Kidney tubule cell (primary cell): ENCODE data around the gene FBXO11.
"Not testable (repeated sequence)": the region's sequence is repeated elsewhere in the genome, so short reads cannot be mapped to it uniquely, and the experiment has no call there.

ENCODE experiments used
- DNase-seq: peaks from one replicate; pipeline ENCODE4 v3.0.0-alpha.2; 2018; ENCODE audit warnings: low spot score

Gene FBXO11

DNA sequence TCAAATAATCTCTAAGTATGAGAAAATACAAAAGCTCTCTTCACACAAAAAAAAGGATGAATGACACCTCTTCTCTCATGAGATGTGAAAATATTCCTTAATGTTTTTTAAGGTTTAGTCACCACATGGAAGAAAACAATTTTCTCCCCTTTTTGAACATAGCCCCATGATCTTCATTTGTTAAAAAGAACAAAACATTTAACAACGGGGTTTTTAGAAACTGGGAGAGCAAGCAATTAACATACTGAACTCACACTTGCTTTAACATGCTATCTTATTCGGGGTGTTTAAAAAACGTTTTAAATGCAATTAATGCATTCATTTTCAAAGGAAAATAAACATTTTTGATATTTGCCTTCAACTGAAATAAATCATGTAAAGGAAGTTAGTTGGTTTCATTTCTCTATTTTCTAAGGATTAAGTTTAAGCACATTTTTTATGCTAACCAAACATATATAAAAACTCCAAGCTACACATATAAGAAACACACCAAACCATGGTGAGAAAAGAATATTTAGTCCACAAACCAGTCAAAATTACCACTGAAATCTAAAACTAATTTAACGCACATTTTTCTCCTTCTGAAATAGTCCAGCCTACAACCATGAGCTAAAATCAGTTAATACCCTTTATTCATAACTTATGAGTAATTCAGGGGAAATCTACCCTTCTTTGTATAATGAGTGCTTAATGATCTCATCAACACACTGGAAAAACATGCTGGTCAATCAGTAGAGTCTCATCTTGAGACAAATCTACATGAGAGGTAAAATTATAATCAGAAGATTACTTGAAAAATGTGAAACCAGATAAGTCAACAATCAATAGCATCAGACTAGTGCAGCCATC lies 8.2 kb downstream of the FBXO11 start:
- peak; percentile 23 for DNase-seq

DNA sequence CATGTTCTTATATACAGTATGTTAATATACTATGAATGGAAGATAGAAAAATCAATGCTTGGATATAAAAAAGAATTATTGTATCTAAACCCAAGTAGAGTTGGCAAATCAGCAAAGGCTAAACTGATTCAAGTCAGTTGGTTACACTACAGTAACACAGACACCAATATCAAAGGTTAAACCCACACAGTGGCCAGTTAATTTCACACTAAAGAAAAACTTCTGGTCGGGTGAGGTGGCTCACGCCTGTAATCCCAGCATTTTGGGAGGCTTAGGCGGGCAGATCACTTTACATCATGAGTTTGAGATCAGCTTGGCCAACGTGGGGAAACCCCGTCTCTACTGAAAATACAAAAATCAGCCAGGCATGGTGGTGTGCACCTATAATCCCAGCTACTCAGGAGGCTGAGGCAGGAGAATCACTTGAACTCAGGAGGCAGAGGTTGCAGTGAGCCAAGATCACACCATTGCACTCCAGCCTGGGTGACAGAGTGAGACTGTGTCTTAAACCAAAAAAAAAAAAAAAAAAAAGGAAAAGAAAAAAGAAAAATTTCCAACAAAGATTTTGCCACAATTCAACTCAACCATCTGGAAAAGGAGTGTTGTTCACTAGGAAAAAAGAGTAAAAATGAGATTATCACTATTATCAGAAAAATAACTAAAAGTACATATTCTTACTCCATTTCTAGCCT lies 9.0 kb downstream of the FBXO11 start:
- DNase-seq = not testable (repeated sequence)

DNA sequence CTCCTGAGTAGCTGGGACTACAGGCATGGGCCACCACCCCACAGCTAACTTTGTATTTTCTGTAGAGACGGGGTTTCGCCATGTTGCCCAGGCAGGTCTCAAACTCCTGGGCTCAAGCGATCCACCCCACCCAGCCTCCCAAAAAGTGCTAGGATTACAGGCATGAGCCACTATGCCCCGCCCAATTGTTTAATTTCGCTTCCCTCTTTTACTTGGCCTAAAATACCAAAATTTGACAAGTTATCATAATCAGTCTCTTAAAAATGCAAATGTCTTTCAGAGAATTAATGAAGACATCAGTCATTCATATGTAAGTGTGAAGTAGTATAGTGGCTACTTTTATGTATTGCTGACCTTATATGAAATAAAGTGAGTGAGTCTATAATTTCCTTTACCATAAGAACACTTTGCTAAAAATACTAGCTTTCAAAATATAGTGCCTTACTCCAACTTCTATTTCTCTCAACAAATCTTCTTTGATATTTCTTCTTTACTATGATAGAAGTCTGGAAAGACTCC lies 9.8 kb downstream of the FBXO11 start:
- DNase-seq = no peak

DNA sequence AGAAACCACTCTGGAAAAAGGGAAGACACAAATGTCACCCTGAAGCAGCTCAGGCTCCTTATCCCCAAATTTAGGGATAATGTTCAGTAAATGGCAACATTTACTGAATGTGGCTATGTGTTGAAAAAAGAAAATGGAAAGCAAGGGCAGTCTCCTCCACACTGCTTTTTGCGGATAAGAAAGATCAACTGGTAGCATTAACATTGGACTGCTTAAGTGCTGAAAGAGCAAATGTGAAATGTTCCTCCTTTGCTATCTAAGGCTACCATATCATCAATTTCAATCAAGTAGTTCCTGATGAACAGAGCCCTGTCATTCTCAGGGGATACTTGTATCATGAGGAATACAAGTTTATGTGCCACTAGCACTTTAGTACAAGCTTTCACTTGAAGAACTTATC lies 12.5 kb downstream of the FBXO11 start:
- DNase-seq = no peak

DNA sequence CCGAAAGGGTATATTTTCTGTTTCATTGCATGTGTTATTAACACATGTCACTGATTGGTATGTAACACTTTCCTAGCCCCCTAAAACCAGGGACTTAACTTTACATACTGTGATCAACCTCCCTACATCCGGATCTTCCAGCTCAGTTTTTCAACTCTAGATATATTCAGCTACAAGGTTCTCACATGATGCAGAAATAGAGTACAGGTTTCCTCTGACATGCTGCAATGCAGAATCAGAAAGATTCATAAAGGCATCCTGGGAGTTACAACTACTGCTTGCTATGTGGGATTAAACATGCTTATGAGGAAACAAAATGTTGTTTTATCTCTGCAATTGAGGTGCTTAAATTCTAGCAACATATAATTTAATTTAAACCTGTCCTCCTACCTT lies 14.0 kb downstream of the FBXO11 start:
- no peak for DNase-seq

DNA sequence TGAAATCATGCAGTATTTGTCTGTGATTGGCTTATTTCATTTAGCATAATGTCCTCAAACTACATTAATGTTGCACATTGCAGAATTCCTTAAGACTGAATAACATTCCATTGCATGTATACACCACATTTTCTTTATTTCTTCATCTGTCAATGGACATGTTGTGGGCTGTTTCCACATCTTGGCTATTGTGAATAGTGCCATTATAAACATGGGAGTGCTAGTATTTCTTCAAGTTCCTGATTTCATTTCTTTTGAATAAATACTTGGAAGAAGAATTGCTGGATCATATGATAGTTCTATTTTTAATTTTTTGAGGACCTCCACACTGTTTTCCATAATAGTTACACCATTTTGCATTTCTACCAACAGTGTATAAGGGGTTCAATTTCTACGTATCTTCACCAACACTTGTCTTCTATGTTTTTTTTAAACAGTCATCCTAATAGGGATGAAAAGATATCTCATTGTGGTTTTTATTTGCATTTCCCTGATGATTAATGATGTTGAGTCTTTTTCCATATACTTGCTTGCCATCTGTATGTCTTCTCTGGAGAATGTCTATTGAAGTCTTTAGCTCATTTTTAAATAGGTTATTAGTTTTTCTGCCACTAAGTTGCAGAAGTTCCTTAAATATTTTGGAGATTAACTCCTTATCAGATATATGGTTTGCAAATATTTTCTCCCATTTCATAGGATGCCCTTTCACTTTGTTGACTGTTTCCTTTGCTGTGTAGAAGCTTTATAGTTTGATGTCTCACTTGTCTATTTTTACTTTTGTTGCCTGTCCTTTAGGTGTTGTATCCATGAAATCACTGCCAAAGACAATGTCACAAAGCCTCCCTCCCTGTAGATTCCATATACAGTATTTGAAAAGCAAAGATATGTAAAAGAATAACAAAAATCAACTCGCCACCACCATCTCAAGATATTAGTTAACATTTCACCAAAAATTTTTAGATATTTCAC lies 14.6 kb downstream of the FBXO11 start:
- DNase-seq = no peak

DNA sequence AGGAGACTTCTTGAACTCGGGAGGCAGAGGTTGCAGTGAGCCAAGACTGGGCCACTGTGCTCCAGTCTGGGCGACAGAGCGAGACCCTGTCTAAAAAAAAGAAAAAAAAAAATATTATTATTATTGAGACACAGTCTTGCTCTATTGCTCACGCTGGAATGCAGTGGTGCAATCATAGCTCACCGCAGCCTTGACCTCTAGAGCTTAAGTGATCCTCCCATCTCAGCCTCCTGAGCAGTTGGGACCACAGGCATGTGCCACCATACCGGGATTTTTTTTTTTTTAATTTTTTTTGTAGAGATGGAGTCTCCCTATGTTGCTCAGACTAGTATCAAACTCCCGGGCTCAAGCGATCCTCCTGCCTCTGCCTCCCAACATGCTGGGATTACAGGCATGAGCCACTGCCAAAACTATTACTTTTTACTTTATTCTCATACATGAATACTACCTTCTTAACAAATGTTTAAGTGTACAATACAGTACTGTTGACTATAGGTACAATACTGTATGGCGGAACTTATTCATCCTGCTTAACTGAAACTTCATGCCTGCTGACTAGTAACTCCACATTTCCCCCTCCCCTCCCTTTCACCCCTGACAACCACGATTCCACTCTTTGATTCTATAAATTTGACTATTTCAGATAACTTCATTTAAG lies 15.5 kb downstream of the FBXO11 start:
- no peak for DNase-seq

DNA sequence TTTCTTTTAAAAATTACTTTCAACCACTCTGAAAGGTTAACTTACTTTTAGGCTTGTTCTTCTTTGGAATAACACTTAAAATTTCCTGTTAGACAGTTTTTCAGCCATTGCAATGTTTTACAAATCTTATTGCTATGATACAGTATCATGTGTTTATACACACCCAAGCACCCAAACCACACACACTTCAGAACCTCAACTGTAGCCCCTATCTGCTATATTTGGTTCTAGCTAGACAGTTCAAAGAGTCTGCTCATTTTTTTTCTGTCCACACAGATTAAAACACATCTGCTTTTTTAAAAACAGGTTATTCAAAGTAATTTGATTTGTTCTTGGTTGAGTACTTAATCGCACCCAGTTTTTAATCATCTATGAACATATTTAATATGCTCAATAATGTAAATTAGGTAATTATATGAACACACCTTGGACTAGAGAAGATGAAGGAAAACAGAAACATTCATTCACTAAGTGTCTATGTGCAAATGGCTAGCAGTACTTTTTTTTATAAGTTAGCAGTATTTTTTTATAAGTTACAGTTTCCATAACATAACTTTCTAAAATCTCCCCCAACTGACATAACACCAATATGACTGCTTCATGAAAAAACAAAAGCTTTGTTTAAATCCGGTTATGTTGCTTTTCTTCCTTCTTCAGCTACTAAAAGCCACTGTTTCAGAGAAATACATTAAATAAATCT lies 17.6 kb downstream of the FBXO11 start:
- no peak for DNase-seq

DNA sequence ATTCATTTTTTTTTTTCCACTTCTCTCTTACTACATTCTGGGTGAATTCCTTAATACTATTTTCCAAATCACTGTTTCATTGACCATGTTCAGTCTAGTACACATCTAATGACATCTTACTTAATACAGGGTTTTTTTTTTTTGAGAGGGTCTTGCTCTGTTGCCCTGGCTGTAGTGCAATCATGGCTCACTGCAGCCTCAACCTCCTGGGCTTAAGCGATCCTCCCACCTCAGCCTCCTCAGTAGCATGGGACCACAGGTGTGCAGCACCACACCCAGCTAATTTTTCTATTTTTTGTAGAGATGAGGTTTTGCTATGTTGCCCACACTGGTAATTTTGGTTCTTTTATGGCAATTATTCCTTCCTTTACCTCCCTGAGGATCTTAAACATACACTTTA lies 29.4 kb downstream of the FBXO11 start:
- no peak for DNase-seq

DNA sequence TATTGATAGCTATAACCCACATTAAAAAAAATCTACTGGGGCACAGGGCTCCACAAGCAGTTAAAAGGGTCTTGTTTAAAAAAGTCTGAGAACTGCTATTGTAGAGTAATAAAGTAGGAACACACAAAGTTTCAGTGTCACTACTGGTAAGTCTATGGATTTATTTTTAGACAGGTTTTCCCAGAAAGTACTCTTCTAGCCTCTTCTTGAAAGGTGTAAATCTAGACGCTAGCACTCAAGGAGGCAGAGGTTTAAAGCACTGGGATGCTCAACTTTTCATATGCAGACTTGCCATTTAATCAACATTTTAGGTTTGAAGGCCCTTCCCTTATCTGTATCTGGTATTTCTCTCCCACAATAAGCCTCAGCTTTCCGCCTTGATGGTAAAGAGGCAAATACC lies 33.4 kb downstream of the FBXO11 start:
- no peak for DNase-seq

DNA sequence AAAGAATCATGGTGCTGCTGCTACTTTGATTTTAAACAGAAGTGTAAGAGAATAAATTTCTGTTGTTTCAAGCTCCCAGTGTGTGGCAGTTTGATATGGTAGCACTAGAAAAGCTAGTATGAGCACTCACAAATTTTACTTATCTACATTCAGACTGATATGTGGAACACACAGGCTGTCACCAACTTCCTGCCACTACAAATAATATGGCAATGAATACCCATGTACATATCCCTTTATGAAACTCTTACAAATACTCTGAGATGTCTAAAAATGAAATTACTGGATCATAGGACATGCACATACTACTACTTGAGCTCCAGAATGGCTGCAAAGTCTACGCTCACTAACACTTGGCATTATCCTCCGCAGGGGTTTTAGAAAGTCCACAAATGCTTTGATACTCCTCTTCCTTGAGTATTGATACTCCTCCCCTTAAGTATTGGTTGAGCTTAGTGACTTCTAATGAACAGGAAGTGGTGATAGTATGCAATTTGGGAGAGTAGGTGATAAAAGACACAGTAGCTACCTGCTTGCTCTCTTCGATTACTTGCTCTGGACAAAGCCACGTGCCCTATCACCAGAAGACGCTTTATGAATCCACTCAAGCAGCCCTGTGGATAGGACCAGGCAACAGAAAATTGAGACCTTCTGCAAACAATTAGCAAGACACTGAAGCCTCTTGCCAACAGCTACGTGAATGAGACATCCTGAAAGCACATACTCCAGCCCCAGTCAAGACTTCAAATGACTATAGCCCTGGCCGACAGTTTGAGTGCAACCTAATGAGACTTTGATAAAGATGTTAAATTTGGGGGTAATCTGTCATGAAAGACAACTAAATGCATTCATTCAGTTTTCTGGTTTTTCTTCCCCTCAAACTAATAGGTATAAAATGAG lies 35.4 kb downstream of the FBXO11 start:
- no peak for DNase-seq

DNA sequence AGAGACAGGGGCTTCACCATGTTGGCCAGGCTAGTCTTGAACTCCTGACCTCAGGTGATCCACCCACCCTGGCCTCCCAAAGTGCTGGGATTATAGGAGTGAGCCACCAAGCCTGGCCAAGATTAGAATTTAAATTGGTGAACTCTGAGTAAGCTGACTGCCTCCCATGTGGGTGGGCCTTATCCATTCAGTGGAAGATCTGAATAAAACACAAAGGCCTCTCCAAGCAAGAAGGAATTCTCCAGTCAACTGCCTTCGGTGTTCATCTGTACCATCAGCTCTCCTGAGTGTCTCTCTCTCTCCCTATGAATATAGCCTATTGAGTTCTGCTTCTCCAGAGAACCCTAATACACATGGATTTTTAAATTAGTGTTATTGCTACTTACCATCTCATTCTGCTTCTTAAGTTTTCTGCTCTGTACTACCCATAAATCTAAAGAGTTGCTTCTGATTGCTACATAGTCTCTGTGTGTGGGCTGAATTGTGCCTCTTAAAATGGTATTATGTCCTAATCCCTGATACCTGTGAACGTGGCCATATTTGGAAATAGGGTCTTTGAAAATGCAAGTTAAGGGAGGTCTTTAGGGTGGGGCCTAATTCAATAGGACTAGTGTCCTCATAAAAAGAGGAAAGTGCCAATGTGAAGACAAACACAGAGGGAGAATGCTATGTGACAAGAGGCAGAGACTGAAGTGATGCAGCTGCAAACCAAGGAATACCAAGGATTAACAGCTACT lies 36.3 kb downstream of the FBXO11 start:
- DNase-seq = no peak

DNA sequence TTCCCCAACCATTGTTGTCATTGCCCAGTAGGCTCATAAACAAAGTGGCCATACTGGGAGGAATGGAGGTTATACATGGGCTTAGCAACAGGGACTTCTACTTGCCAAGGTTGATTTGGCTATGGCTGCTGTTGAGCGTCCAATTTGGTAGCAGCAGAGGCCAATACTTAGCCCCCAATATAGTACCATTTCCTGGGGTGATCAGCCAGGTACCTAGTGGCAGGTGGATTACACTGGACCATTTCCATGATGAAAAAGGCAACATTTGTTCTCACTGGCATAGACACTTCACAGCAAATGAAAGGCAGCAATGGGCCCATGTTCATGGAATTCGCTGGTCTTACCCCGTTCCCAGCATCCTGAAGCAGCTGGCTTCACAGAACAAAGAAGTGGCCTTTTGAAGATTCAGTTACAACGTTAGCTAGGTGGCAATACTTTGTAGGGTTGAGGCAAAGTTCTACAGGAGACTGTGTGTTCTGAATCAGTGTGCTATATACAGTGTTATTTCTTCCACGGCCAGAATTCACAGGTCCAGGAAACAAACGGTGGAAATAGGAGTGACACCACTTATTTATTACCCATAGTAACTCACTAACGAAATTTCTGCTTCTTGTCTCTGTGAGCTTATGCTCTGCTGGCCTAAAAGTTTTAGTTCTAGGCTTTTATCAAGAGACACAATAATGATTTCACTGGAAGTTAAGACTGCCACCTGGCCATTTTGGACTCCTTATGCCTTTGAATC lies 37.5 kb downstream of the FBXO11 start:
- DNase-seq = no peak

DNA sequence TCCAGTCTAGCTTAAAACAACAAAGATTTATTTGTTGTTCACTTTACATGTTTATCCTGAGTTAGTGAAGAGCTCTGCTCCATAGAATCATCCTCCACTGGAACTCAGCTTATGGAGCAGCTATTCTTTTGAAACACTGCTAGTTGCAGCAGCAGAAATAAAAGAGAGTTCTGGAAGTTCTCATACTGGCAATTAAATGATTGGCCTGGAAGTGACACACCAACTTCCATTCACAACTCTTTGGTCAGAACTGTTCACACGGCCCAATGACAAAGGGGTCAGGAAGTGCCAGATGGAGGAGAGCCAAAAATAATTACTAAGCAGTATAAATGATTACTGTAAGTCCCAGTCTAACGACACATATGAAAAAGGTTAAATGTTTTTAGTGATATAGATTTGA lies 39.1 kb downstream of the FBXO11 start:
- DNase-seq = peak; percentile 84

DNA sequence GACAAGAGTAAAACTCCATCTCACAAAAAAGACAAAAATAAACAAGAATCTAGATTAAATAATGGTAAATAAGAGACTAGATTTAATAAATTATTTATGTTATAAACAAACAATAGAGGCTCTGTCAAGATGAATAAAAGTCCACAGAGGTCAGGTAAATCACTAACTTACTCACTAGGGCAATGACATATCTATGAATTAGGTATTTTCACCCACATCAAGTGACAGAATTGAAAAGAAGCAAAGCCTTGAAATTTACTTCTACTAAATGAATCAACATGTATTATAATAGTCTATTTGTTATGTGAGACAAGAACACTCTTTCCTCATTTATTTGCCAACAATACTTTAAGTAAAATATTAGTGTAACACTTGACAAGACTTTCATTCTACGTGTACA lies 41.7 kb downstream of the FBXO11 start:
- DNase-seq = no peak

DNA sequence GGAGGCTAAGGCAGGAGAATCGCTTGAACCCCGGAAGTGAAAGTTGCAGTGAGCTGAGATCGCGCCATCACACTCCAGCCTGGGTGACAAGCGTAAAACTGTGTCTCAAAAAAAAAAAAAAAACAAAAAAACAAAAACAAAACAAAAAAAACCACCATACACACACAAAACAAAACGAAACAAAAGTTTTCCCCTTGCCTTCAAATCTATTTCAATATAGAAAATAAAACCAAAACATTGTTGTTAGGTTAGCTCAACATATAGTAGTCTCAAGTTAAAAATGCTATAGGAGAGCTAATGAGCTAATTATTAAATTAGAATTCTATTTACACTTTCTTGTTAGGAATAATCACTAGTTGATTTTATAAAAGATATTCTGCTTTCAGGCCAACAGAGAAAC lies 43.3 kb downstream of the FBXO11 start:
- DNase-seq = no peak

DNA sequence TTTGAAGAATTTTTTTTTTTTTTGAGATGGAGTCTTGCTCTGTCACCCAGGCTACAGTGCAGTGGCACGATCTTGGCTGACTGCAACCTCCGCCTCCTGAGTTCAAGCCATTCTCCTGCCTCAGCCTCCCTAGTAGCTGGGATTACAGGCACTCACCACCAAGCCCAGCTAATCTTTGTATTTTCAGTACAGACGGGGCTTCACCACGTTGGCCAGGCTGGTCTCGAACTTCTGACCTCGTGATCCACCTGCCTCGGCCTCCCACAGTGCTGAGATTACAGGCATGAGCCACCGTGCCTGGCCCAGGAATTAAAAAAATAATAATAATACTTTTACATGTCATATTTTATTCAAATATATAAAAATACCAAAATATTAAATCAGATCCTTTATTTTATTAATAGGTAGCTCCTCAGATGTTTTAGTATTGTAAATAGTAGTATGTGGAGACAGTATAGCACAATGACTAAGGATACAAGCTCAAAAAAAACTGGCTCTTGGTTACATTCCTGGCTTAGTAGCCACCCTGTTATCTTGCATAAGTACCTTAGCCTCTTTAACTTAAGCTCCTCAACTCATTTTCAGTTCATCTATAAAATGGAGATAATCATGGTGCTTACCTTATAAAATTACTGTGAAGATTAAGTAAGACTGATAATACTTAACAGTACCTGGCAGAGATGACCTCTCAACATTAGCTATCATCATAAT lies 53.1 kb downstream of the FBXO11 start:
- DNase-seq = not testable (repeated sequence)

DNA sequence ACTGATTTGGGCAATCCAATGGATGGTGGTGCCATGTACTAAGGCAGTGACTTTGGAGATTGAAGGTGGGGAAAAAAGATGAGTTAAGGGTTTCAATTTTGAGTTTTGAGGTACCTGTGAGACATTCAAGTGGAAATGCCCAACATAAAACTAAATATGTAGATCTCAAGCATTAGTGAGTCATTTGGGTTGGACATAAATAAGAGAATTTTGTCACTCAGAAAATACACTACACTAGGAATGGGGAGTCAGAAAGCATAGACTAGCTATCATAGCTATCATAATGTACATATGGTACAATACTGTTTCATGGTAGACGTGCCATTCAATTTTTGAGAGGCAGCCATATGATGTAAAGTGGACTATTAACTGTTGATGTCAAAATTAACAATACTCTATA lies 56.1 kb downstream of the FBXO11 start:
- DNase-seq = no peak
